HCT116 (cell line): ENCODE results near the gene LCN1.

ENCODE experiments used
- CBX3 ChIP-seq: IDR thresholded peaks from 2 replicates; pipeline ENCODE4 v1.6.1; 2012; ENCODE audit warnings: low read depth
- POLR2AphosphoS5 ChIP-seq: IDR thresholded peaks from 2 replicates; pipeline ENCODE4 v1.6.1; 2011; ENCODE audit warnings: mild to moderate bottlenecking, low read depth, low read length, moderate library complexity
- REST ChIP-seq: IDR thresholded peaks from 2 replicates; pipeline ENCODE4 v1.6.1; 2012; ENCODE audit warnings: low read depth

GRCh38 chr9:135473972-135474543 is 47.2 kb upstream of the LCN1 start:
- TF ChIP-seq CBX3 (no peak), REST (no peak), POLR2AphosphoS5 (no peak)
